Upper lobe of right lung (tissue), 1 donor: ENCODE data around the gene PDCD1LG2. TPM values are rescaled to one million over a fixed set of nuclear protein-coding genes. Genes with fewer than 3 reads are reported as not detected.
"Not testable (repeated sequence)": the region's sequence is repeated elsewhere in the genome, so short reads cannot be mapped to it uniquely, and the experiment has no call there.

Experiments used
- ATAC-seq: fragments of 200-7000 bp; cut with Tn5 transposase; one replicate; pipeline ENCODE4 v1.9.1; 2020; ENCODE audit warnings: mild to moderate bottlenecking, moderate library complexity
- DNase-seq: peaks from one replicate; pipeline ENCODE4 v3.0.0-alpha.2; 2020
- H3K27ac ChIP-seq: fragments of 200-600 bp; one replicate; pipeline ENCODE4 v1.8.0; 2022
- H3K27me3 ChIP-seq: fragments of 200-600 bp; one replicate; pipeline ENCODE4 v1.8.0; 2022; ENCODE audit warnings: mild to moderate bottlenecking
- H3K36me3 ChIP-seq: fragments of 200-600 bp; one replicate; pipeline ENCODE4 v1.8.0; 2022
- H3K4me1 ChIP-seq: fragments of 200-600 bp; one replicate; pipeline ENCODE4 v1.8.0; 2022
- H3K4me3 ChIP-seq: fragments of 200-600 bp; one replicate; pipeline ENCODE4 v1.8.0; 2022; ENCODE audit warnings: mild to moderate bottlenecking
- H3K9me3 ChIP-seq: fragments of 200-600 bp; one replicate; pipeline ENCODE4 v1.8.0; 2022
- intact Hi-C: fragments of 100-400 bp; cut with DNase I; formaldehyde crosslinking; loops from one replicate; pipeline ENCODE4 v1.11.0; 2022
- total RNA-seq: library from RNA; stranded (reverse); fragmentation: NEBNext Ultra II Directional; extraction: Animal tissue kit (Norgen Biotek cat#: 25700); gene quantifications from one replicate; pipeline ENCODE4 v1.2.1, GENCODE V29; 2021
- TF ChIP-seq, protein P1 (sequence below): fragments of 200-600 bp; IDR thresholded peaks from one replicate; pipeline ENCODE4 v1.8.0; 2022; ENCODE audit warnings: antibody characterized with exemption
- donor health status: DM: no; HTN: yes; CAD: no; lungs with severe emphysema.

Gene PDCD1LG2
- total RNA-seq, 1 donor from 2014 or later, result 6.3 TPM

GRCh38 chr9:5489630-5490490, 20.5 kb upstream of the PDCD1LG2 start:
- no peaks in the 10 kb centered on the region for H3K27me3 ChIP-seq
- H3K27ac ChIP-seq, result peak overlapping the region; percentile 8
- ATAC-seq (peak; percentile 54), DNase-seq (no peak)
- no peak overlapping the region for H3K4me3 ChIP-seq
- H3K9me3 ChIP-seq, result no peaks in the 10 kb centered on the region
- TF ChIP-seq, protein P1, sequence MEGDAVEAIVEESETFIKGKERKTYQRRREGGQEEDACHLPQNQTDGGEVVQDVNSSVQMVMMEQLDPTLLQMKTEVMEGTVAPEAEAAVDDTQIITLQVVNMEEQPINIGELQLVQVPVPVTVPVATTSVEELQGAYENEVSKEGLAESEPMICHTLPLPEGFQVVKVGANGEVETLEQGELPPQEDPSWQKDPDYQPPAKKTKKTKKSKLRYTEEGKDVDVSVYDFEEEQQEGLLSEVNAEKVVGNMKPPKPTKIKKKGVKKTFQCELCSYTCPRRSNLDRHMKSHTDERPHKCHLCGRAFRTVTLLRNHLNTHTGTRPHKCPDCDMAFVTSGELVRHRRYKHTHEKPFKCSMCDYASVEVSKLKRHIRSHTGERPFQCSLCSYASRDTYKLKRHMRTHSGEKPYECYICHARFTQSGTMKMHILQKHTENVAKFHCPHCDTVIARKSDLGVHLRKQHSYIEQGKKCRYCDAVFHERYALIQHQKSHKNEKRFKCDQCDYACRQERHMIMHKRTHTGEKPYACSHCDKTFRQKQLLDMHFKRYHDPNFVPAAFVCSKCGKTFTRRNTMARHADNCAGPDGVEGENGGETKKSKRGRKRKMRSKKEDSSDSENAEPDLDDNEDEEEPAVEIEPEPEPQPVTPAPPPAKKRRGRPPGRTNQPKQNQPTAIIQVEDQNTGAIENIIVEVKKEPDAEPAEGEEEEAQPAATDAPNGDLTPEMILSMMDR, result no peak
- peaks cover 7% of the 10 kb centered on the region for H3K4me1 ChIP-seq
- intact Hi-C loops, result no loop called here
- no peaks in the 10 kb centered on the region for H3K36me3 ChIP-seq

- DNase-seq (no peak), ATAC-seq (no peak)
- intact Hi-C loops, result no loop called here
- H3K27ac ChIP-seq, result peak overlapping the region; percentile 48
- peaks cover 7% of the 10 kb centered on the region for H3K4me1 ChIP-seq
- H3K27me3 ChIP-seq, result no peaks in the 10 kb centered on the region
- H3K36me3 ChIP-seq, result no peaks in the 10 kb centered on the region
- no peaks in the 10 kb centered on the region for H3K9me3 ChIP-seq
- no peak overlapping the region for H3K4me3 ChIP-seq
- TF ChIP-seq, protein P1, result no peak
Measured at GRCh38 chr9:5492965-5493678, 17.2 kb upstream of the PDCD1LG2 start.

DNA sequence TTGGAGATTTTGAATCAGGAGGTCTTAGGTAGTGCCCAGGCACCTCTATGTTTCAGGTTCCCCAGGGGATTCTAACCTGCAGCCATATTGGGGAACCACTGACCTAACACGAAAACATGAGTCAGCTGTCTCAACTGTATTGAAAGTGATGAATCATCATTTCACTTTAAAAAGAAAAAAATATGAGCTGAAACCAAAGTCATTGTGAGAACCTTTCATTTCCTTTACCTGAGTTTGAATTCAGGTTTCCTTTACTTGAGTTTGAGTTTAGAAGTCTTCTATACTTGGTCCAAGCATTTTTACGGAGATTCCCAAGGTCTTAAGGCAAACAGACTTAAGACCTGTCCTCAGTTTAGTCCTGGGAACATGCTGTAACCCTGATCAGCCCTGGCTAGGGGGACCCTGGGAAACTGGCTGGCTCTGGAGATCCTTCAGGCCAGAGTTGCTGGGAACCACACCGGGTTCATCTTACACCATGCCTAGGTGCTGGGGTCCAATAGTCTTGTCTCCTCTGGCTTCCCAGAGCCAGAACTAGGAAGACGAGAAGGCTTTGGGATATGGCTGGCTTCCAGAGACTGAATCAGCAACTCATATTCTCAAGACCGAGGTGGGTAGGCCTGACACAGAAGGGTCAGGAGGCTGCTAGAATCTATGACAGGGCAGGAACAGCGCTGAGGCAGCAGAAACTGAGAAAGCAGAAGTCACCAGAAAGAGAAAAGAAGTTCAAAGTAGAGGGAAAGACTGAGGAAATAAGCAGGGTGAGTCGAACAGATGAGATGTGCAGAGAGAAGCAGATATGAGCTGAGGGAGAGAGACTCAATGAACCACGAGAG, 16.4 kb upstream of the PDCD1LG2 start:
- DNase-seq (no peak), ATAC-seq (peak; percentile 87)
- H3K27me3 ChIP-seq, result no peaks in the 10 kb centered on the region
- H3K27ac ChIP-seq, result peak overlapping the region; percentile 48
- H3K36me3 ChIP-seq, result no peaks in the 10 kb centered on the region
- peaks cover 7% of the 10 kb centered on the region for H3K4me1 ChIP-seq
- intact Hi-C loops, result no loop called here
- TF ChIP-seq, protein P1, result no peak
- no peak overlapping the region for H3K4me3 ChIP-seq
- H3K9me3 ChIP-seq, result no peaks in the 10 kb centered on the region

GRCh38 chr9:5494765-5495164, 15.6 kb upstream of the PDCD1LG2 start:
- intact Hi-C loops, result not testable (repeated sequence)

GRCh38 chr9:5499157-5499556, 11.2 kb upstream of the PDCD1LG2 start:
- Histone ChIP-seq H3K4me1 (peaks cover 21% of the 10 kb centered on the region), H3K9me3 (no peaks in the 10 kb centered on the region), H3K36me3 (no peaks in the 10 kb centered on the region), H3K27ac (peak overlapping the region; percentile 82), H3K27me3 (no peaks in the 10 kb centered on the region), H3K4me3 (no peak overlapping the region)
- no peak for DNase-seq
- TF ChIP-seq, protein P1, result no peak
- intact Hi-C loops, result no loop called here
- ATAC-seq, result no peak

More at GRCh38 chr9:5494765-5495164, 15.6 kb upstream of the PDCD1LG2 start:
- not testable (repeated sequence) for H3K9me3 ChIP-seq, H3K4me3 ChIP-seq, H3K27me3 ChIP-seq, DNase-seq, H3K36me3 ChIP-seq, H3K4me1 ChIP-seq, ATAC-seq, H3K27ac ChIP-seq
